PFSK-1 (cell line): ENCODE results near the gene EGLN3.

ENCODE experiments used
- FOXP2 ChIP-seq: optimal IDR thresholded peaks from 2 replicates; pipeline ENCODE3; 2011; ENCODE audit warnings: borderline replicate concordance, control low read depth, inconsistent platforms; ENCODE audit not compliant: insufficient read depth; ENCODE audit errors: extremely low read length, extremely low read depth
- POLR2AphosphoS5 ChIP-seq: IDR thresholded peaks from 2 replicates; pipeline ENCODE4 v1.6.1; 2012; ENCODE audit warnings: low read depth, mild to moderate bottlenecking, control low read depth, low read length, moderate library complexity
- SIN3A ChIP-seq: IDR thresholded peaks from 2 replicates; pipeline ENCODE4 v1.6.1; 2012; ENCODE audit warnings: mild to moderate bottlenecking, low read length, moderate library complexity, borderline replicate concordance; ENCODE audit not compliant: insufficient read depth
- TAF1 ChIP-seq: IDR thresholded peaks from 2 replicates; pipeline ENCODE4 v1.6.1; 2012; ENCODE audit warnings: low read length, control low read depth, borderline replicate concordance; ENCODE audit not compliant: insufficient read depth
- TF ChIP-seq, protein P1 (sequence below), 2 experiments: IDR thresholded peaks; 2 replicates each; pipeline versions ENCODE4 v1.6.1 to v1.8.0; 2011 to 2012; ENCODE audit warnings: low read depth in 2 of 2, low read length in 2 of 2, control low read depth in 1 of 2, inconsistent platforms in 1 of 2, mild to moderate bottlenecking in 1 of 2, moderate library complexity in 1 of 2; ENCODE audit not compliant: insufficient read depth in 1 of 2

Gene EGLN3

DNA sequence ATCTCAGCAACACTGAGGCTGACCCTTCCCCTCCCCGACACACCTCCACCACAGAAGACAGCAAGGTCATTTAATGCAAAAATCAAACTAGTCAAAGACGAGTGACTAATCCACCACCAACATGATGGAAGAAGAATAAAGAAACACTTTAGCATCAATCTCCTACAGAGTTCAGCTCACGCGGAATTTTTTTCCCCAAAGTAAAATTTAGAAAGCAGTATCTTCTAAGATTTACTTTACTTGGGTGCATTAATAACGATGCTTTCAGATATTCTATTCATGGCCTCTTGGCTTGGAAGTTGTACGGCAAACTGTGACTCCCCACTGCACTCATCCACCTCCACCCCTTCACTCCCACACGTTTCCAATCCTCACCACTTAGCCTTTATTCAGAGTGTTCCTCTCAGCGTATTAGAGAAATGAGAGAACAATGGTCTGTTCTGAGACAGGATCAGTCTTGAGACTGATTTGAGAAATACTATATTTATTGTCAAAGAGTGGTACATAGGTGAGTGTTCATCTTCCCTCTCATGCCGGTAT is 1.9 kb downstream of the EGLN3 start:
- TF ChIP-seq, protein P1, sequence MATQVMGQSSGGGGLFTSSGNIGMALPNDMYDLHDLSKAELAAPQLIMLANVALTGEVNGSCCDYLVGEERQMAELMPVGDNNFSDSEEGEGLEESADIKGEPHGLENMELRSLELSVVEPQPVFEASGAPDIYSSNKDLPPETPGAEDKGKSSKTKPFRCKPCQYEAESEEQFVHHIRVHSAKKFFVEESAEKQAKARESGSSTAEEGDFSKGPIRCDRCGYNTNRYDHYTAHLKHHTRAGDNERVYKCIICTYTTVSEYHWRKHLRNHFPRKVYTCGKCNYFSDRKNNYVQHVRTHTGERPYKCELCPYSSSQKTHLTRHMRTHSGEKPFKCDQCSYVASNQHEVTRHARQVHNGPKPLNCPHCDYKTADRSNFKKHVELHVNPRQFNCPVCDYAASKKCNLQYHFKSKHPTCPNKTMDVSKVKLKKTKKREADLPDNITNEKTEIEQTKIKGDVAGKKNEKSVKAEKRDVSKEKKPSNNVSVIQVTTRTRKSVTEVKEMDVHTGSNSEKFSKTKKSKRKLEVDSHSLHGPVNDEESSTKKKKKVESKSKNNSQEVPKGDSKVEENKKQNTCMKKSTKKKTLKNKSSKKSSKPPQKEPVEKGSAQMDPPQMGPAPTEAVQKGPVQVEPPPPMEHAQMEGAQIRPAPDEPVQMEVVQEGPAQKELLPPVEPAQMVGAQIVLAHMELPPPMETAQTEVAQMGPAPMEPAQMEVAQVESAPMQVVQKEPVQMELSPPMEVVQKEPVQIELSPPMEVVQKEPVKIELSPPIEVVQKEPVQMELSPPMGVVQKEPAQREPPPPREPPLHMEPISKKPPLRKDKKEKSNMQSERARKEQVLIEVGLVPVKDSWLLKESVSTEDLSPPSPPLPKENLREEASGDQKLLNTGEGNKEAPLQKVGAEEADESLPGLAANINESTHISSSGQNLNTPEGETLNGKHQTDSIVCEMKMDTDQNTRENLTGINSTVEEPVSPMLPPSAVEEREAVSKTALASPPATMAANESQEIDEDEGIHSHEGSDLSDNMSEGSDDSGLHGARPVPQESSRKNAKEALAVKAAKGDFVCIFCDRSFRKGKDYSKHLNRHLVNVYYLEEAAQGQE (IDR thresholded peaks at IDR 0.05; ENCODE audit: insufficient read depth in 1 of 2, low read depth in 2 of 2, low read length in 2 of 2), result no peak
- no peak for TF ChIP-seq SIN3A
- TF ChIP-seq TAF1, result no peak
- no peak for TF ChIP-seq FOXP2
- TF ChIP-seq POLR2AphosphoS5, result no peak

DNA sequence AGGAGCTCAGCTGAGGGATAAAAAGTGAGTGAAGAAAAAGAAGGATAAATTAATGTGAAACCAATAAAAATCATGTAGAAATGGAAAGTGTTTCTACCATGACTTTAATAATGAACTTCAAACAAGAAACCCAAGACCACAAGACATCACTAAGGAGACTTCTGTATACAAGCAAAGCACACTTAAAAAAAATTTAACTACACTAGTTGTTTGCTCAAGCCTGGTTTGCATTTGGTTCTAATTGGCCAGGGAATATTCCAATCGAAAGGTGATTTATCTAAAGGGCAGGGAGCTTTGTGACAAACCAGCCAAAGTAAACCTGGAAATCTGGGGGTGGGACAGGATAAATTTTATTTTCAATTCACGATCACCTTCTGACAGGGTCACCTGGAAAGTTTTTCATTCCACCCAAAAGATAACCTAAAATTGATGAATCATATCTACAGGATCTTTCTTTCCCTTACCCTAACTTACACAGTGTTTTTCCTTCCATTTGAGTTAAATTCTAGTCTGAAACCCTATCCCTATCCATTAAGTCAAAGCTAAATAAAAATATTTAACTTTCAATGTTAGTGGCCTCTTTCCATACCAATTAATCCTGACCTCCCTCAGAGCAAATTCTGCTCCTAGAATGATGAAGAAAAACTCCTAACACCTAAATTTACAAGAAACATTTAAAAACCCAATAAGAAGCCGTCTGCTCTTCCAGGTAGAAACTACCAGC is 2.6 kb downstream of the EGLN3 start:
- TF ChIP-seq FOXP2, result no peak
- no peak for TF ChIP-seq POLR2AphosphoS5
- TF ChIP-seq, protein P1 (IDR thresholded peaks at IDR 0.05; ENCODE audit: insufficient read depth in 1 of 2, low read depth in 2 of 2, low read length in 2 of 2), result no peak
- TF ChIP-seq SIN3A, result no peak
- no peak for TF ChIP-seq TAF1

DNA sequence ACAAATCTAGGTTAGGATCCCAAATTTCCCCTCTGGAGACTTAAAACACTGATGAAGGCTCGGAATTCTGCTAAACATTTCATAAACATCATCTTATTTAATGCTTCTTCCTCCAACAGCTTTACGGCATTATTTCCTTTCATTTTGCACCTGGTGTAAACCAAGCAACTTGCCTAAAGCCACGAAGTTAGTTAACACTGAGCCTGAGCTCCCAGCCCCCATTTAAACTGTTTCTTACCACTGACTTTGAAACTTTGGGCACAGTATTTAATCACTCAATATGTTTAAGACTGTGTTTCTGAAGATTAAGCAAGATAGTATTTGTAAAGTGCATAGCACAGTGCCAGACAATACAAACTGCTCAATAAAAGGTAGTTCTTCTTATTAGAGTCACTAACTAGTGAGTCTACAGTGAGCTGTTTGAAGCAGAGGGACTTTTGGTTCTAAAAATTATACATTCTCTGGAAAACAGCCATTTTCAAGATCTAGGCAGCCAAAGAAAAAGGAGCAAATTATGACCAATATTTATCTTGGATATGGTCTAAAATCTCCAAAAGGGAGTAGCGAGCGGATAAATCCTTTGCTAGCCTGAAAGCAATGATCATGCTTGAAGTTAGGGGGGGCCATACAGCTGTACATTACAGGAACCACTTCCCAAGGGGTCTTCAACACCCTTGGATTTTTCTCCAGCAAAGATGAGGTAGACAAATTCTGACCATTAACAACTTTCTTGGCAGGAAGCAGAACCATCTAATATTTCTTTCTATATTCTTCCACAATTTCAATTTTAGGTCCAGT is 4.0 kb downstream of the EGLN3 start:
- TF ChIP-seq FOXP2 (no peak), SIN3A (no peak)

DNA sequence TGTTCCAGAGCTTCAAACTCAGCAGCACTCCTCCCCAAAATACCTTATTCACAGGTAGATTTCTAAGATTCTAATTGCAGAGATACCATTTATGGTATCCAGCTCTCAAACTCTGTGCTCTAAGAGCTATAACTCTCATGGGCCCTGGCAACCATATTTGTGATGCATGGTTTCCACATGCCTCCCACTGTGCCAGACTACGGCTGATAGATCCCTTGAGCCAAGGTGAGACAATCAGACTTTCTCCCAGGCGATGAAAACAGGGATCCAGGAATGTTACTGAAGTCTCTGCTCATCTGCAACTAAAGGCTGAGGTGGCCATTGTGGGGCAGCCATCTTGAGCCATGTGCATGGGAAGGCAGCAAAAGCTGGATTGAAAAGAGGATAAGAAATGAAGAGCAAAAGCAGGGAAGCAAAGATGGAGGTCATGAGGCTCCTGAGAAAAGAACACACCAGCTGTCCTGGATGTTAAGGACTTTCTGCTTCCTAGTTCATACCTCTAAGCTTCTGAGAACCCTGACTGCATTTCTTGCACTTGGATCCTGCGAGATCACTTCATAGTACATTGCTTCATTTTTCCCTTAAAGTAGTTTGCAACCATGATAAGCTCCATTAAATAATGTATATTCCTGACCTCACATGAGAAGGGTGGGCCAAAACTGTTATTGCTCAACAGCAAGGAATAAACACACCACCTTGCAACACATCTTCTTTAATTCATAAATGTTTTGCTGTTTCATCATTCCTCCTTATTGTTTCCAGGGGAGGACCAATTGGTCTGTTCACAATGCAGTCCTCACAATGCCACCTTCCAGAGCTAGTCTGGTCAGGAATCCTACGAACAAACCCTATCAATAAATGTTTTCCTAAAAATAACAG is 5.4 kb downstream of the EGLN3 start:
- TF ChIP-seq, protein P1 (IDR thresholded peaks at IDR 0.05; ENCODE audit: insufficient read depth in 1 of 2, low read depth in 2 of 2, low read length in 2 of 2), result no peak

DNA sequence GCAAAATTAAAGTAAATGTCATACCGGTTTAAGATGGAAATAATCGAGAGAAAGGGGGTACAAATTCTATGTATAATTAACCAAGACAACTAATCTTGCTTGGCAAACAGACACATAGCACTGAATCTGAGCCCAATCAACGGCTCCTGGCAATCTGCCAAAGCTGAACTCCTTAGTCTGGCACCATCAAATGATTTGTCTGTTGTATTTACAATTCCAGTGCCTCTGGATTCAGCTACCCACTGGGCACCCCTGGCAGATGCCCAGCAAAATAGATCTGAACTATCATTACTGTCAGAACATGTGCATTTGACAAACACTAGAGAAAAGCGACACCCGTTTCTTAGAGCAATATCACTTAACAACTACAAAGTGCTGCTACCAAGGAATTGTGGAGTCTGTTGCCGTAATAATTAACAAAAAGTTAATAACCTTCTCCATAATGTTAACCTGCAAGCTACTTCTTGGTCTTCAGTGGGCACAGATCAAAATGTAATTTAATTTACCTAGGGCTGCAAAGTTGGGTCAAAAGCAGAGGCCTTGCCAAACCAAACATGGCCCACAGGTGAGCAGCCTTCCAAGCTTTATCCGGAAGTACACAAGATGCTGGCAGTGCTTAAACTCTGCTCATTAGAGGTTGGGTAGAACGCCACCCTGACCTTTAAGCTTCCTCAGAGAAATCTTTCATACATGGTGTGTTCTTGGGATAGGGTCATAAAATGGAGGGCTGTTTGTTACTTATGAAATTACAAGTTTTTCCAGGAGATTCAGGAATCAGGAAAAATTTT is 7.6 kb downstream of the EGLN3 start:
- TF ChIP-seq SIN3A (no peak), POLR2AphosphoS5 (no peak), TAF1 (no peak), FOXP2 (no peak)
- TF ChIP-seq, protein P1 (IDR thresholded peaks at IDR 0.05; ENCODE audit: insufficient read depth in 1 of 2, low read depth in 2 of 2, low read length in 2 of 2), result no peak
